ENCODE results near the gene MLXIP.

MLXIP gene

DNA sequence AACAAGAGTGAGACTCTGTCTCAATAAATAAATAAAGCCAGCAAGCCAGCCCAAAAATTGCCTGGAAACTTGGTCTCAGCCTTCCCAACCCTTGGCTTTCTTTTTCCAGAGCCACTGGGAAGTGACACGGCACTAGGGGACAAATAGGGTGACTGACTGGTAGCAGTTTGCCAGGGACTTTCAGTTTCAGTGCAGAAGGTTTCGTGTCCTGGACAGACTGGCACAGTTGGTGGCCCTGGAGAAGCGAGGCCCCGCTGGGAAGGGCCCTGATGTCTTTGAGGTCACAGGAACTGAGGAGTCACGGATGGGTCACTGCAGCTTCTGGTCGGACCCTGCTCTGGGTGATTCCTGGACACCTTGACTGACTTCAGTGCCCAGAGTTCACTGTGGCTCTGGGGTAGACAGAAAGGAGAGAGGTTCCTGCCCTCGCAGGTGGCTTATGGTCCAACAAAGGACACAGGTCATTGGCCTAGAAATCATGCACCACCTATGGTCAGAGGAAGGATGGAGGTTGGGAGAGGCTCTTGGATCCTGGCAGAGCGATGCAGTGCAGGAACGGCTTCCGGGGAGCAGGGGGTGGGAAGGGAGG lies 107.0 kb downstream of the MLXIP start:
- no peak for DNase-seq (ENCODE audit: low spot score)

DNA sequence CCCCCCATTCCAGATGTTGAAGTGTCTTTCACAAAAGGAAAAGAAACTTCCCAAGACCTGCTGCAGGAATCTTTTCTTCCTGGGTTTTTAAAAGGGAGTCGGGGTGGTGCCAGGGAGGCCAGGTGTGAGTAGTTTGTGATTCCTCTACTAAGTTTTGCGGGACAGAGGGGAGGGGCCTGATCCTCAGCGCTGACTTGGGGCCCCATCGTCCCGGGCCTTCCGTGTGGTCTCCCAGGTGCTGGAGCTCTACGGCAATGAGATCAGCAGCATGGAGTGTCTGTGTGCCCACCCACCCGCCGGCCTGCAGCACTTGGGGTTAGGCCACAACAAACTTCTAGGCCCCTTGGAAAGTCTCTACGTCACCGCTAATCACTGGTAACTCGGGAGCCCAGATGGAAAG lies 108.9 kb downstream of the MLXIP start:
- DNase-seq (ENCODE audit: low spot score), result no peak

DNA sequence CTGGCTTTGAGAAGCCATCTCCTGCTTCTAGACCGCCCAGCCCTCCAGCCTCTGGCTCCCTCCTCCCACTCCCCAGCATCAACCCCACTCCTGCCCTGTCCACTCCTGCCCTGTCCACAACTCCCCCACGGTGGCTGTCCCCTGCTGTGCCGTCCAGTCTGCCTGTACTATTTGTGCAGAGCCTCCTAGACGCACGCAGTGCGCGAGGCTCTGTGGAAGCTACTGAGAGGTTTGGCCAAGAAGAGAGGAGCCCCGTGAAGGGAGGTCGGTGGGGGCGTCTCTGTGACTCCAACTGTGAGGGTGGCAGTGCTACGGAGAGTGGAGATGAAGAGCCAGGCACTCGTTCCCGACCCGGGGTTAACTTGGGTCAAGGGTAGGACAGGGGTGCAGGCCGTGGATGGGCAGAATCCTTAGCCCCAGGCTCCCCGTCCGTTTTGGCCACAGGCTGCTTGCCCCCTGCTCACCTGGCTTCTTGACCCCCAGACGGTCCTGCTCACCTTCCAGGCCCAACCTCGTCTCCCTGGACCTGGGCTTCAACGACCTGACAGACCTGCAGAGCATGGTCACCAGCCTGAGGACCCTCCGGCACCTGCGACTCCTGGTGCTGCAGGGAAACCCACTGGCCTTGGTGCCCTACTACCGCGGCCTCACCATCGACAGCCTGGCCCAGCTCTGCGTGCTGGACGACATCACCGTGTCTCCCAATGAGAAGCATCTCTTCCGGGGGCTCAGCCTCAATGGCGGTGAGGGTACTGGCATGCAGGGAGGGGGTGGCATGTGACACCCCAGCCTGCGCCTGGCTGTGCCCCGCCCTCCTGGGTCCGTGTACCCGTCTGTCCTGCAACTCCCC lies 111.3 kb downstream of the MLXIP start:
- no peak for DNase-seq (ENCODE audit: low spot score)

DNA sequence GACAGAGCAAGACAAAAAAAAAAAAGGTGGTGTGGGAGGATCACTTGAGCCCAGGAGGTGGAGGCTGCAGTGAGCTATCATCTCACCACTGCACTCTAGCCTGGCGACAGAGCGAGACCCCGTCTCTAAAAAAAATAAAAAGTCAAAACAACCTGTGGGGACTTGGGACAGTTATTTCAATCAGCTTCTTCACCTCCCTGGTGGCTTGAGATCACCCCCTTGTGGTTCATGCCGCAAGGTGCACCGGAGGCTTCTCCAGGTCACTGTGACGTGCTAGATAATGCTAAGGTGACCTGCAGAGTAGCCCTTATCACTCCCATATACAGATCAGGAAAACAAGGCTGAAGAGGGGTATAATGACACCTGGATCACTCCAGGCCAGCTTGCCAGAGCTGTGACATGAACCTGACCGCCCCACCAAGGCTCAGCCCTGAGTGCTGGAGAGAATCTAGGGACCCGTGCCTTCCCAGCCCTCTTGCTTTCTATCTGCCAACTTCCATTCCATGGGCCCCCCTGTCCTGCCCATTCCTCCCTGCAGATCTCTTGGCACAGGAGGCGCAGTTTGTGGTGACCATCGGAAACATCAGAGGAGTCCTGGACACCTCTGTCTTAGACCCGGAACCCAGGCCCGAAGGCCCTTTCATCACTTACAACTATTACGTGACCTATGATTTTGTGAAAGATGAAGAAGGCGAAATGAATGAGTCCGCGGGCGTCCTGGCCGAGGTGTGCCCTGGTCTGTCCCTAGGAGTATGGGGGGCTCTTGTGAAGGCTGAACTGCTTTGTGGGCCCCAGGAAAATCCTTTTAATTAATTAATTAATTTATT lies 112.5 kb downstream of the MLXIP start:
- DNase-seq (ENCODE audit: low spot score), result peak; percentile 89

DNA sequence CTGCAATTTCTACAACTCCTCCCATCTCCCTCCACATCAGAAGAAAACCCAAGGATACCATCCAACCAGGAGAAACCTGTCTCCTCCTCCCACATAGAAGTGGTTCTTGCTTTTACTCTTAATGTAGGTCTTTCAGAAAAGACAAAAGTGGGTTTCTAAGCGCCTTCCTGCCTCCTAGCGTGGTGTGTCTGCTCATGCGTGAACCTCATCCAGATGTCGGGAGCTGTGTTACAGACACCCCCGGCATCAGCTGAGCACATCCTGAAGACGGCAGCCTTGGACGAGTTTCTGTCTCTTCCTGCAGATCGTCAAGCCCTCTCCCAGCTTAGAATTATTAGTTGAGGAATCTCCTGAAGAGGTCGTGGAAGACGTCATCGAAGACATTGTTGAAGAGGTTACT lies 113.9 kb downstream of the MLXIP start:
- DNase-seq (ENCODE audit: low spot score), result no peak

DNA sequence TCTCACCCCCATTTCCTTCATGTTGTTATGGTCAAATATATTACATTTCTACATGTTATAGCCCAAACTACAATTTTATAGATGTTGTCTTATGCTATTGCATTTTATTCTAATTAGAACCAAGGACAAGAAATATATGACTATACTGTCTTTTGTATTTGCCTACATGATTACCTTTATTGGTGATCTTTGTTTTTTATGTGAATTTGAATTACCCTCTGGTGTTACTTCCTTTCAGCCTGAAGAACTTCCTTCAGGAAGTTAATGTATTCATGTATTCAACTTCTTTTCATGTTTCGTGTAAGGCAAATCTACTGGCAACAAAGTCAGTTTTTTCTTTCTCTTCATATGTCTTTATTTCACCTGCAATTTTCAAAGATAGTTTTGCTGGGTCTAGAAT lies 116.2 kb downstream of the MLXIP start:
- no peak for DNase-seq (ENCODE audit: low spot score)

DNA sequence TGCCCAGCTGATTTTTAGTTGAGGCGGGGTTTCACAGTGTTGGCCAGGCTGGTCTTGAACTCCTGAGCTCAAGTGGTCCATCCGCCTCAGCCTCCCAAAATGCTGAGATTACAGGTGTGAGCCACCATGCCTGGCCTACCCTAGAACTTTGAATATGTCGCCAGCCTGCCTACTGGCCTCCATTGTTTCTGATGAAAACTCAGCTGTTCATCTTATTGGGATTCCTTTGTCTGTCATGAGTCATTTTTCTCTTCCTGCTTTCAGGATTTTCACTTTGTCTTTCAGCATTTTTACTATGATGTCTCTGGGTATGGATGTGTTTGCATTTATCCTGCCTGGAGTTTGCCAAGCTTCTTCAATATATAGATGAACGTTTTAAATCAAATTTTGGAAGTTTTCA lies 116.8 kb downstream of the MLXIP start:
- no peak for DNase-seq (ENCODE audit: low spot score)
